OCI-LY1 (cell line): Measurements from ENCODE around the gene KCNE1.

Experiments used
- H2AFZ ChIP-seq: fragments of 200-600 bp; sonication (generic), shearing (Covaris generic); 2 replicates; pipeline ENCODE4 v1.6.0; 2014; ENCODE audit warnings: antibody characterized with exemption, mild to moderate bottlenecking, low read length
- H3F3A ChIP-seq: fragments of 200-600 bp; sonication (generic), shearing (Covaris generic); 2 replicates; pipeline ENCODE4 v1.6.0; 2014; ENCODE audit warnings: mild to moderate bottlenecking, antibody characterized with exemption, low read length, moderate library complexity; ENCODE audit not compliant: insufficient read depth
- H3K27ac ChIP-seq: fragments of 200-600 bp; sonication (generic); 2 replicates; pipeline ENCODE4 v1.5.1; 2014; ENCODE audit warnings: low read length, mixed run types, mild to moderate bottlenecking, low read depth; ENCODE audit not compliant: poor library complexity, severe bottlenecking
- H3K27me3 ChIP-seq: fragments of 200-600 bp; sonication (generic); 2 replicates; pipeline ENCODE4 v1.6.0; 2014; ENCODE audit warnings: antibody characterized with exemption, mild to moderate bottlenecking, low read length, moderate library complexity; ENCODE audit not compliant: insufficient read depth
- H3K36me3 ChIP-seq: fragments of 200-600 bp; sonication (generic); 2 replicates; pipeline ENCODE4 v1.6.1; 2014; ENCODE audit warnings: mild to moderate bottlenecking, antibody characterized with exemption, low read length, moderate library complexity, mixed read lengths; ENCODE audit not compliant: insufficient read depth
- H3K4me1 ChIP-seq: fragments of 200-600 bp; sonication (generic); 2 replicates; pipeline ENCODE4 v1.5.1; 2014; ENCODE audit warnings: mild to moderate bottlenecking, low read length, moderate library complexity; ENCODE audit not compliant: insufficient read depth, severe bottlenecking
- H3K4me2 ChIP-seq: fragments of 200-600 bp; sonication (generic), shearing (Covaris generic); 2 replicates; pipeline ENCODE4 v1.6.1; 2014; ENCODE audit warnings: low read length
- H3K4me3 ChIP-seq: fragments of 200-600 bp; sonication (generic); 2 replicates; pipeline ENCODE4 v1.5.1; 2014; ENCODE audit warnings: low read length, low read depth, mild to moderate bottlenecking, mixed read lengths; ENCODE audit not compliant: poor library complexity, severe bottlenecking
- H3K79me2 ChIP-seq: fragments of 200-600 bp; shearing (Covaris generic); 2 replicates; pipeline ENCODE4 v1.6.1; 2016; ENCODE audit warnings: mixed run types, low read length, mixed read lengths; ENCODE audit not compliant: insufficient read depth
- H3K9ac ChIP-seq: fragments of 200-600 bp; sonication (generic), shearing (Covaris generic); 2 replicates; pipeline ENCODE4 v1.6.1; 2014; ENCODE audit warnings: mild to moderate bottlenecking, low read length, mixed read lengths
- H3K9me2 ChIP-seq: fragments of 200-600 bp; sonication (generic), shearing (Covaris generic); 2 replicates; pipeline ENCODE4 v1.6.1; 2014; ENCODE audit warnings: low read depth, mild to moderate bottlenecking, low read length, mixed read lengths
- H3K9me3 ChIP-seq: fragments of 200-600 bp; shearing (Covaris generic); 2 replicates; pipeline ENCODE4 v1.6.1; 2014; ENCODE audit warnings: low read length, mixed read lengths
- H4K20me1 ChIP-seq: fragments of 200-600 bp; sonication (generic), shearing (Covaris generic); 2 replicates; pipeline ENCODE4 v1.6.0; 2016; ENCODE audit warnings: mild to moderate bottlenecking, low read length; ENCODE audit not compliant: insufficient read depth
- EZH2 ChIP-seq: fragments of 200-600 bp; sonication (generic), shearing (Covaris generic); IDR thresholded peaks from 2 replicates; pipeline ENCODE4 v1.8.0; 2017; ENCODE audit warnings: borderline replicate concordance, mixed run types, mild to moderate bottlenecking, antibody characterized with exemption, low read length, moderate library complexity, mixed read lengths
- TF ChIP-seq, protein P1 (sequence below): fragments of 200-600 bp; sonication (generic), shearing (Covaris generic); IDR thresholded peaks from 2 replicates; pipeline ENCODE4 v1.5.1; 2017; ENCODE audit warnings: mild to moderate bottlenecking, antibody characterized with exemption, low read length, moderate library complexity, mixed read lengths

KCNE1 gene

DNA sequence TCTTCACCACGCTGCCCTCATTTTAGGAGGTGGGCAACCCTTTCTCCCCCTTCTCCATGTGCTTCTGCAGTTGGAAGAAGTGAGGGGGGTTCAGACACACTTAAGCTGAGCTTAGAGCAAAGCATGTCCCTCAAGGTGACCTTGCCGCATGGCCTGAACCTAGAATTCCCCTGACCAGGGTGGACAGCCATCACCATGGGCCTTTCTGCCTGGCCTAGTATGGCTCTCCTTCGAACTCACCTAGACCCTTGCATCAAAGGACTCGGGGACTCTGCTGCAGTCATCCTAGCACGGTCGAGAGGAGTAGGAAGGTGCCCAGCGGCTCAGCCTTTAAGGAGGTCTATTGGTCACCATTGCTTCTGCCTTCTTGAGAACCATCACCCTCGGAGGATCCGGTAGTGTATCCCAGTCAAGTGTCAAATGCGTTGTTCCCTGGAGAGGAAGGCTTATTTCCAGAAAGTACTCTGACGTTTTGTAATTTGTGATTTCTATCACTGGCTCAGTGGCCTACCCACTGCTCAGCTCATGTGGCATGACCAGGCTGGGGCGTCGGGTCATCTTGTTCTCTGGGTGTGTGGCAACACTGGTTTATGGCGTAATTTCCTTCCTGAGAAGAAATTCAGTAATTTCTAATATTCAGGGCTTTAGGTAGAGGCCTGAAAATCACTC is at the start of gene KCNE1:
Gene KCNE1 (minus strand): TSS at position 424 of the 669 bp plus-strand sequence. CDS start 62,576 bp downstream, outside the sequence.
- no peak within 1 kb of the TSS for H3K4me2 ChIP-seq
- H3K36me3 ChIP-seq, result no peaks in the 10 kb centered on the region
- no peaks in the 10 kb centered on the region for H3K79me2 ChIP-seq
- no peaks in the 10 kb centered on the region for H3K9me3 ChIP-seq
- H4K20me1 ChIP-seq, result no peaks in the 10 kb centered on the region
- no peaks in the 10 kb centered on the region for H3K9me2 ChIP-seq
- H3K27me3 ChIP-seq, result no peaks in the 10 kb centered on the region
- H3K4me3 ChIP-seq, result no peak within 1 kb of the TSS
- H3K9ac ChIP-seq, result no peak within 1 kb of the TSS
- H3K4me1 ChIP-seq, result no peaks in the 10 kb centered on the region
- TF ChIP-seq, protein P1, sequence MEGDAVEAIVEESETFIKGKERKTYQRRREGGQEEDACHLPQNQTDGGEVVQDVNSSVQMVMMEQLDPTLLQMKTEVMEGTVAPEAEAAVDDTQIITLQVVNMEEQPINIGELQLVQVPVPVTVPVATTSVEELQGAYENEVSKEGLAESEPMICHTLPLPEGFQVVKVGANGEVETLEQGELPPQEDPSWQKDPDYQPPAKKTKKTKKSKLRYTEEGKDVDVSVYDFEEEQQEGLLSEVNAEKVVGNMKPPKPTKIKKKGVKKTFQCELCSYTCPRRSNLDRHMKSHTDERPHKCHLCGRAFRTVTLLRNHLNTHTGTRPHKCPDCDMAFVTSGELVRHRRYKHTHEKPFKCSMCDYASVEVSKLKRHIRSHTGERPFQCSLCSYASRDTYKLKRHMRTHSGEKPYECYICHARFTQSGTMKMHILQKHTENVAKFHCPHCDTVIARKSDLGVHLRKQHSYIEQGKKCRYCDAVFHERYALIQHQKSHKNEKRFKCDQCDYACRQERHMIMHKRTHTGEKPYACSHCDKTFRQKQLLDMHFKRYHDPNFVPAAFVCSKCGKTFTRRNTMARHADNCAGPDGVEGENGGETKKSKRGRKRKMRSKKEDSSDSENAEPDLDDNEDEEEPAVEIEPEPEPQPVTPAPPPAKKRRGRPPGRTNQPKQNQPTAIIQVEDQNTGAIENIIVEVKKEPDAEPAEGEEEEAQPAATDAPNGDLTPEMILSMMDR, result no peak
- TF ChIP-seq EZH2, result no peak
- H3F3A ChIP-seq, result no peaks in the 10 kb centered on the region
- H3K27ac ChIP-seq, result no peak within 1 kb of the TSS
- H2AFZ ChIP-seq, result no peak within 1 kb of the TSS

DNA sequence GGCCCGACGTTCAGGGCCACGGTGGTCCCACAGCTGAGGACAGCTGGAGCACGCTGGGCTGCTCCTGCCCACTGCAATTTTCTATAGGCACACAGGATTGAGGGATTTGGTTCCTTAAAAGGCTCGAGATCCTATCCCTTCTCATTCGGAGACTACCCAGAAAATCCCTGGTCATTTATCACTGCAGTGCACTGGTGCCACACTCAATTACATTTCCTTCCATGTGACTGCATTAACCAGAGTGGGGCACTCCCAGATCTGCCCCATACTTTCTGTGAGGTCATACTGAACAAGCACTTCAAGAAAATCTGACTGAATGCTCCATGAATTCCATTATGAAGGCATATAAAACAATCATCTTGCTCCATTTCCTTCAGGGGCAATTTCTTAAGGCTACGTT is 49.8 kb upstream of the KCNE1 start:
- H2AFZ ChIP-seq, result no peak overlapping the region
- H3K4me1 ChIP-seq, result no peaks in the 10 kb centered on the region
- no peak overlapping the region for H3K4me2 ChIP-seq
- peaks cover 10% of the 10 kb centered on the region for H3K27me3 ChIP-seq
- no peak overlapping the region for H3K4me3 ChIP-seq
- no peaks in the 10 kb centered on the region for H3K9me2 ChIP-seq
- no peaks in the 10 kb centered on the region for H3F3A ChIP-seq
- no peak overlapping the region for H3K27ac ChIP-seq
- TF ChIP-seq EZH2, result no peak
- TF ChIP-seq, protein P1, result no peak
- no peaks in the 10 kb centered on the region for H4K20me1 ChIP-seq
- H3K36me3 ChIP-seq, result no peaks in the 10 kb centered on the region
- H3K79me2 ChIP-seq, result no peaks in the 10 kb centered on the region
- H3K9me3 ChIP-seq, result no peaks in the 10 kb centered on the region
- H3K9ac ChIP-seq, result no peak overlapping the region

GRCh38 chr21:34560609-34561008 is 48.6 kb upstream of the KCNE1 start:
- H3K36me3 ChIP-seq, result no peaks in the 10 kb centered on the region
- peaks cover 6% of the 10 kb centered on the region for H3K27me3 ChIP-seq
- no peaks in the 10 kb centered on the region for H3K9me2 ChIP-seq
- no peak overlapping the region for H3K4me2 ChIP-seq
- no peak overlapping the region for H3K9ac ChIP-seq
- no peak overlapping the region for H3K4me3 ChIP-seq
- no peaks in the 10 kb centered on the region for H3K4me1 ChIP-seq
- H4K20me1 ChIP-seq, result no peaks in the 10 kb centered on the region
- H3F3A ChIP-seq, result no peaks in the 10 kb centered on the region
- no peaks in the 10 kb centered on the region for H3K79me2 ChIP-seq
- no peaks in the 10 kb centered on the region for H3K9me3 ChIP-seq
- no peak for TF ChIP-seq EZH2
- TF ChIP-seq, protein P1, result no peak
- H2AFZ ChIP-seq, result no peak overlapping the region
- H3K27ac ChIP-seq, result no peak overlapping the region
